ENCODE measurements around the gene RAB27A. TPM values are rescaled to one million over a fixed set of nuclear protein-coding genes. Genes with fewer than 3 reads are reported as not detected.

The RAB27A gene
- polyA plus RNA-seq, 5 donors = 30.0 to 45.9 (median 36.8) TPM

DNA sequence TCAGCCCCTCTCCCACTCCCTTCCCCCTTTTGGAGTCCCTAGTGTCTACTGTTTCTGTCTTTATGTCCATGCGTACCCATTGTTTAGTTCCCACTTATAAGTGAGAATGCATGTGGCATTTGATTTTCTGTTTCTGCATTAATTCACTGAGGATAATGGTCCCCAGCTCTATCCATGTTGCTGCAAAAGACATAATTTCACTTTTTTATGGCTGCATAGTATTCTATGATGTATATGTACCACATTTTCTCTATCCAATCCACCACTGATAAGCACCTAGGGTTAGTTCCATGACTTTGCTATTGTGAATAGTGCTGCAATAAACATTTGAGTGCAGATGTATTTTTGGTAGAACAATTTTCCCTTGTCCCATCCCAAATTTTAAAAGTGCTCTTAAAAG is 58.7 kb downstream of the RAB27A start:
- DNase-seq = no peak

DNA sequence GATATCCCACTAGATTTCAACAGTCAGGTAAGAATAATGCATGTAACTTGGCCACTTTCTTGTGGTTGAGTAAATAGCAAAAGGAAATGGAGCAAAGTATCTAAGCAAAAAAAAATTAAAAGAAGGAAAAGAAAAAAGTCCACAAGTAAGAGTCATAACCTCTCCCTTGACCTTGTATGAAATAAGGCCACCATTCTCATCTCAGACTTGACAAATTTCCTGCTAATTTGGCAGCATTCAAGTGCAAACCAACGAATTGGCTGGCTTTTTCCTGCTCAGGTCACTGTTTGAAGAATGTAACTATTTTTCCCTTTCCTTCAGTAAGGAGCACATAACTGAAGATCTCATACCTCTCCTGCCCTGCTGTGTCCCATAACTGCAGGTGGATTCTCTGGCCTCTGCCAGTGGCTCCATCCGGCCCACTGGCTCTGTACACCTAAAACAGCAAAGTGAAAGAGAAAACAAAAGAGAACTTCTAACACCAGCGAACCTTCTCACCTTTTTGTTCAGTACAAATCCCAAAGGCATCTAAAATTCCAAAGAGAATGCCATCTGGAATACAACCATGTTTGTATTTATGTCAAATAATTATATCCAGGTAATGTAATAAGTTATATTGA is 59.5 kb downstream of the RAB27A start:
- no peak for DNase-seq

DNA sequence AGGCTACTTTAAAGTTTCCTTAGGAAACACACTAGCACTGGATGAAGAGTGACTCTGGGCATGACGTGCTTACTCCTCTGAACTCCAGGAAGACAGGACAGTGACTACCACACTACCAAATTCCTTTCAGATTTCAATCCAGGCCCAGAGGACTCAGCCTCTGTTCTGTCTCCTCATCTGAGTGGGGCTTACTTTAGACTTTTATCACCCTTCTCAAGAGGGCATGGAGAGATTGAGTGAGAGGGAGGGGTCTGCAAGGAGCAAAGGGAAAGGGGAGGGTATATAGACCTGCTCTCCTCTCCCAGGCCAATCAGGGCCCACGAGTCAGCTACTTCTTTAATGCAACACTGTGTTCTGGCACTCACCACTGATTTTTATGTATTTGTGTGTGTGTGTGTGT is 63.5 kb downstream of the RAB27A start:
- no peak for DNase-seq

DNA sequence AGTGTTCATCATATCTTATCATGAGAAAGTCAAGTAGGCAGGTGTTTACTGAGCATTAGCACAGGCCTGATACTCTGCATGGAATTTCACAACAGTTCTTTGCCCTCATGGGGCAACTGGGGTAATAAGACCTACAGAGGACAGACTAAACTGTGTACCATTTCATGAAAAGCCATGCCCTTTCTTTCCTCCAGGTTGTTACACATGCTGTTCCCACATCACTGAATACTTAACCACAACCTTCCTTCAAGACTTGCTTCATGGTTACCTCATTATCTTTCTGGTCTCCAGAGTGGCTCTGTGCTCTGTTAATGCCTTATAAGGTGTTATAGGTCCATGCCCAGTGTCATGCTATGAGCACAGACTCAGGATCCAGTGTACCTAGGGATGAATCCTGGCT is 64.7 kb downstream of the RAB27A start:
- DNase-seq = no peak

DNA sequence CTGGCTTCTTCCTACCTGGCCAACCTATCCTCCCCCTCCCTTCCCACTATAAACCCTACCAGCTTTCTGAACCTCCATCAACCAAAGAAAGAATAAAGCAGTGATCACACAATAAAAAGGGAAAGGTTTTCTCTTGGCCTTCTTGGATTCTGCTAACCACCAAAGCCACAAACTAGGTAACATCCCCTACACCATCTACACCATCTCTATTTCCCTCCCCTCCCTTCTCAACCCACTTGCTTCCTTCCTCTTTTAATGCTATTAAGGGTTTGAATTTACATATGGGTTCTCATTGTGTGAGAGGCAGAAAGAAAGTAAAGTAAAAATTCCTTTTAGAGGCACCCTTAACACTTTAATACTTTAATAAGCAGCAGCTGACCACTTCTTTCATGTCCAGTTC is 67.0 kb downstream of the RAB27A start:
- no peak for DNase-seq

DNA sequence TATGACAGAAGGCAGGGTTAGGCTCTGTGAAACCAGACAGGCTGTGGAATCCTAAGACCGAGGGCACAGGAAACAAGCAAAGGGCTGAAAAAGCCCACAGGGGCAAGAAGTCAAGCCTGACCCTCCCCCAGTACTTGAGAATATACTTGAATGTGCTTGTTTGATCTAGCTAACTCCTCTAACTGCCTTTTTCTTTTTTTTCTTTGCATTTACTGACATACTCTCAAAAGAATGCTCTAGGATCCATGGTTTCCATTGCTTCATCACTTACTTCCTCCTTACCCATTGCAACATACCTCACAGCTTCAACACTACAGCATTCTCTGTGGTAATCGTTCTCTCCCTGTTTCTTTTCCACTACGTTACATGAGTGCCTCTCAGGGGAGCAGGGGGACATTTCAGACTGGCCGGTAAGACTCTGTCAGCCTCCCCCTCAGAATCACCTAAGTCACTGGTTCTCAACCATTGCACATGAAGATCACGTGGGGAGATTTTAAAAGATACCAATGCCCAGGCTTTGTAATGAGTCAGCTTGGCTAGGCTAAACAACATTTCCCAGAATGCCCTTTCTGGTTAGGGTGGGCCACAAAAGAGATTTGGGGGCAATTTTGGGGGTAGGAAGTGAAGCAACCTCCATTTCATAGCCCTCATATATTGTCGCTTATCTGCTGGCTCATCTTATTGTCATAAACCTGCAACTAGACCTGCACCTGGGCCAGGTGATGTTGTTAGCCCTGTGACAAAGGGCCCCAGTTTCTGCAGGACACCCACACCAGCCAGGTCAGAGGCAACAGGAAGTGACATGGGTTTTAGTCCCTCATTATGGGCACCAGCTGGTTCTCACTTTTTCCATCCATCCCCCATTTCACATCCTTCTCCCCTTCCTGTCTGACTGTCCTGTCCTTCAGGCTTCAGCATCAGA is 68.3 kb downstream of the RAB27A start:
- peak; percentile 84 to 89 for DNase-seq

DNA sequence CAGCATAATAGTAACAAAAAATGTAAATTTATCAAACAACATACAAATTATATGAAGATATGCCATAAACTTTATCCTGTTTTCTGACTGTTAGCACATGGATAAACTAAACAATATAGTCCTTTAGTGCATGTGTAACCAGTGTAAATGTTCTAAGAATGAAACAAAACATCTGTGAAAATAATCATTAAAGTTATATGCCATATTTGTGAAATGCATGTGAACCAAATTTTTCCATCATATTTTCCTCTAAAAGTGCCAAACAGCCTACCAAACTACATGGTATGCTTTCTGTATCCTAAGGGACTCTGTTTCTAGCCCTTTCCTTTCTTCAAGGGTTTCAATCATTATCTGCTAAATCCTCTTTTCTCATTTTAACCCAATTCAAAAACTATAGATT is 69.0 kb downstream of the RAB27A start:
- DNase-seq = peak; percentile 26 to 34

DNA sequence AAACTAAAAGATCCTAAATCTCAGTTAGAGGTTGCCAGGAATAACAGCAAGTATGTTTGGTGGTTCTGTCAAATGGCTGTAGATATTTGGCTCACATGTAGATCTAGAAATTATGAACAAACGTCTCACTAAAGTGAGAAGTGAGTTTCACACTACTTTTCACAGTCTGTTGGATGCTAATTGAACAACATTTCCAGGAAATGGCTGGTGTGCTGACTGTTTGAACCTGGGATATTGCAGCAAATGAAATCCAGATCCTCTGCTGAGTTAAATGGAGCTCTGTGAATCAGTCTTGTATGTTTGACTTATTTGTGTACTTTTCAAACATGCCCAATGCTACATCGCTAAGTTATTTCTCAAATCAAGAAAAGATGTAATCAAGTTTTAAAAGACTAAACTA is 71.6 kb downstream of the RAB27A start:
- DNase-seq = no peak

DNA sequence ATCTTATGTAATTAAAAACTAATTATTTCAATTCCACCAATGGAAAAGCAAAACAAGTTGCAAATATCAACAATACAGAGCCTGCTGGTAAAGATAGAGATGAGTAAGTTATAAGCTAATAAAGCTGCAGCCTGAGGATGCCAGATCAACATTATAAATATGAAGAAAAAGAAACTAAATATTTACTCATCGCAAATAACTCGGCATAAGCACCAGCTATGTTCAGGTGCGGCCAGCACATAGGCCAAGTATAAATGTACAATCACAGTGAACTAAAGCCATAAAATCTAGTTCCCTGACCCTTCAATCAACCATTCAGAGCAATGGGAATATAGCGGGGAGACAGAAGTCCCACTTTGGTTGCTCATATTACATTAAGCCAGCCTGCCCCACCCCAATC is 85.1 kb downstream of the RAB27A start:
- DNase-seq = no peak

DNA sequence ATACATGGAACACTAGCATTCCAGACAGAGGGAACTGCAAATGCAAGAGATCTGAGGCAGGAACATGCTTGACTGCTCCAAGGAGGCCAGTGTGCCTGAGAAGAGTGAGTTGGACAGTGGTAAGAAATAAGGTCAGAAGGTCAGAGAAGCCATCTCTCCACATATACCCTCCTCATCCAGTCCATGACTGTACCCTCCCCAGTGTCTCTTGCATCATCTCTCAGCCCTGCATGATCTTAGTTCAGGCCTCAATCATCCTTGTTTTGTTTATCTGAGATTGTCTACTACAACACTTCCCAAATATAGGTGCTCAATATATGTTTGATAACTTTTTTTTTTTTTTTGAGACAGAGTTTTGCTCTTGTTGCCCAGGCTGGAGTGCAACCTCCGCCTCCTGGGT is 87.4 kb downstream of the RAB27A start:
- no peak for DNase-seq

DNA sequence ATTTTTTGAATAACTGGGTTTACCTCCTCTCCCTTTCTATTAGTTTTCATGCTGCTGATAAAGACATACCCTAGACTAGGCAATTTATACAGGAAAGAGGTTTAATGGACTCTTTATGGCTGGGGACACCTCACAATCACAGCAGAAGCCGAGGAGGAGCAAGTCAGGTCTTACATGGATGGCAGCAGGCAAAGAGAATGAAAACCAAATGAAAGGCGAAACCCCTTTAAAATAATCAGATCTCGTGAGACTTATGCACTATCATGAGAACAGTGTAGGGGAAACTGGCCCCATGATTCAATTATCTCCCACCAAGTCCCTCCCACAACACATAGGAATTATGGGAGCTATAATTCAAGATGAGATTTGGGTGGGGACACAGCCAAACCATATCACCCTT is 90.9 kb downstream of the RAB27A start:
- DNase-seq = no peak

DNA sequence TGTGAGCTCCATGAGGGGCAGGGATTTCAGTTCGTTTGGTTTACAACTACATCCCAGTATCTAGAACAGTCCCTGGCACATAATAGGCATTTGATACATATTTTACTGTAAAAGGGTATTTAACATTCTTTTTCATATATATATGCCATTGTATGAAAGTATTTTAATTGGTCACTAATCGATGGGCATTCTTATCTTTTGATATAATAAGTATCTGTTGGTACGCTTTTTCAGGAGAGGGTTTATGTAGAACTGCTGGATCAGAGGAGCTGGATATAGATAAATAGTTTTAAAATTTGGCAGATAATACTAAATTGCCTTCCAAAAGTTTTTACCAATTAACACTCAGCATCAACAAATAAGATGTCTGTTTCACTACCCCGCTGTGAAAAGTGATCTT is 91.9 kb downstream of the RAB27A start:
- DNase-seq = no peak

DNA sequence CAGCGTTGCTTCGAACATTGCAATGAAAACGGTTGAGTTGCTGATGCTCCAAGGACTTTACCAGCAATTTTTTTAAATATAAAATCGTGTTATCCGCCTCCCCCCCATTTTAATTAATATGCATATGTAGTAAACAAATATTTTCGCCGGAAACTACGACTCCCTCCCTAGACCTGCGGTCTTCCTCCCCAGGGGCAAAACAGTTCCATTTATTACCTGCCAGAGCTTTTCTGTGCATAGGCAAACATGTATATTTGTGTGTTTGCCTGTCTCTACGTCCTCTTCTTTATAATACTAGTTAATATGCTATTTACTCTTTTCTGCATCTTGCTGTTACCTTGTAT is 92.3 kb downstream of the RAB27A start:
- DNase-seq = no peak

DNA sequence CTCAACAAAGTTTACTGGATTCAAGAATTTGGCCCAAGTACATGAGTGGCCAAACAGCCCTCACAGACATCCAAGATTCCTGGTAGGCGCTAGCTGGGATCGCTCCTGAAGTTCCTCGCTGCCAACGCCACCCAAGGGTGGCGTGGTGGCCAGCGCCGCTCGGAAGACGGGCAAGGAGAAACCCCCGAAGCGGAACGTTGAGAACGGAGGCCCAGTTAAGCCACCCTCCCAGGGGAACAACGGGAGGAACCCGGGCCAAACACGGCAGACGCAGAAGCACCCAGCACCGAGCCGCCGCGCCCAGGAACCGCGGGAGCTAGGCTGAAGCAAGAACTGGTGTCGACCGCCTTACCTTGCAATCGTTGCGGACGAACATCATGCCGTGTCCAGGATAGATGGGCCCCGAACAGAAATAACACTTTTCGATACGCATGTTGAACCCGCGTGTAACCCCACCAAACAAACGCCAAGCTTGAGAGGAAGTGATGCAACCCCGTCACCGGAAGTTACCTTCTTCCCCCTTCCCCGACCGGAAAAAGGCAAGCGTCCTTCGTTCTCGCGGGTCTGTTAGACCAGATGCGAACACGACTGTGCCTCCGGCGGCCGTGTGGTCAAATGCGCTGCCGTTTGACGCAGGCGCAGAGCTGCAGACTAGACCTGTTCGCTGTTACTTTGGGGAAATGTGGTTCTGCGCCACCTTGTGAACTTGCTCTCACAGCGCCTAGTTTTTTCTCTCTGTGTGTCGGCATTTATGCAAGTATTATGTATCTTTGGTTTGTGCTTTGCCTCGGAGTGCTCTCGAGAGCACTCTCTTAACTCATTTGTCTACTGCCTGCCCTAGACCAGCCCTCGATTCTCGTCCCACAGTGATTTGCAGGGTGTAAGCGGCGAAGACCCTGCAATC is 92.9 kb downstream of the RAB27A start, which contains the start of gene RSL24D1:
Gene RSL24D1, minus strand, starts transcription at position 484 of the 904 bp plus-strand sequence. Its CDS starts 51 bp downstream, at position 433.
- peak; percentile 97 to 98 for DNase-seq

DNA sequence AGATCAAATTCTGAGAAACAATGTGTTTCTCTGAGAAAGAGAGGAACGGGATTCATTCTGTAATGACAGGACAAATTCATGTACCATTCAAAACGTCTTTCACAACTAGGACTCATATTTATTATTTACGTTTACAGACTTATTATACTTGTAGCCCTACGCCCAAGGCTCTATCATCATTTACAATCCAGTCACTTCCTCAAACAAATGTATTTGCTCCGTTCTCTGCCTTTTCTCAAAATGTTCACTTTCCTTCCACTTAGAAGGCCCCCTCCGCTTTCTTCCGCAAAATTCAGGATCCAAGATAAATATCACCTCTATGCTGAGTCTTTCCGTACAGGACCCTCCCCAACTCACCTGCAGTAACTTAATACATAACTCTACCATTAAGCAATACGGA is 93.6 kb downstream of the RAB27A start:
- no peak for DNase-seq

DNA sequence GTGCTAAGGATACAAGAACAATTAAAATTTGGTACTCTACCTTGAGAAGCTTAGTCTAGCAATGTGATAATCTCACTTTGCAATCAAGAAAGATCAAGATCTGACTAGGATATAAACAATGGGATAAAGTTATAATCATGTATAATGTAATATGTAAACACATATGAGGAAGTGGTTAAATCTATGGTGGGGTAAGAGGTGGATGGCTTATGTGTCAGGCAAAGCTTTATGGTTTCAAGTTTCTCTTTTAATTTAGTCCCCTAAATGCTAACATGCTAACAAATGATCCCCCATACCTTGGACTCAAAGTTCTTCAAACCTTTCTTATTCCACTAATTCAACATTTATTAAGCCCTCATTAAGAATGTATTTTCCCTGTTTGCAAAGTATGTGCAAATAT is 95.4 kb downstream of the RAB27A start:
- no peak for DNase-seq

DNA sequence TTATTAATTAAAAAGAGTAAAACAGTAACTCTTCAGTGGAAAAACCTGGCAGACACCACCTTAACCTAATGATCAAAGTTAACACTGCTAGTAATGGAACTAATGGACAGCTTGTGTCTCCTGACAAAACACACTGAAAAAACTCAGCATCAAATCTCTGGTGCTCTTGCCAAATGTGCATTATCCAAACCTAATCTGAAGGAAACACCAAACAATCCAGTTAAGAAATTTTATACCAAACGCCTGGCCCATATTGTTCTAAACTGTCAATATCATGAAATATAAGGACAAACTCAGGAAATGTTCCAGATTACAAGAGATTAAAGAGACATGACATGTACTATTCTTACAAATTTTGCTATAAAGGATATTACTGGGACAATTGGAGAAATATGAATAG is 103.3 kb downstream of the RAB27A start:
- DNase-seq = no peak

DNA sequence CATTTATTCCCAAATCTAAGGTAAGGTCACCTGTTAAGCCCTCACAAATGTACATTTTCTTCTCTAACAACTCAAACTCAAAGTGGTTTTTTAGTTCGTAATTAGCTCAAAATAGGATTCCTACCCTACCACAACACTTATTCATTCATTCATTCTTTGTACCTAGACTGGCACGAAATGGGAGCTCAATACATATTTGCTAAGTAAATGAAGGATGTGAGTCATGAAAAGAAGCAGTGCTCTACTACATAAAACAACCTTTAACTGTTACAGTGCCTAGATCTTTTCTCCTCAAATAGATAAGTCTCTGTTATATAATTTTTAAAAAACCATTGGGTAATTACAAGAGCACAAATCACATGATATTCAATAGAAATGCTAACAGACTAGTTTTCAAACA is 105.9 kb downstream of the RAB27A start:
- DNase-seq = no peak

DNA sequence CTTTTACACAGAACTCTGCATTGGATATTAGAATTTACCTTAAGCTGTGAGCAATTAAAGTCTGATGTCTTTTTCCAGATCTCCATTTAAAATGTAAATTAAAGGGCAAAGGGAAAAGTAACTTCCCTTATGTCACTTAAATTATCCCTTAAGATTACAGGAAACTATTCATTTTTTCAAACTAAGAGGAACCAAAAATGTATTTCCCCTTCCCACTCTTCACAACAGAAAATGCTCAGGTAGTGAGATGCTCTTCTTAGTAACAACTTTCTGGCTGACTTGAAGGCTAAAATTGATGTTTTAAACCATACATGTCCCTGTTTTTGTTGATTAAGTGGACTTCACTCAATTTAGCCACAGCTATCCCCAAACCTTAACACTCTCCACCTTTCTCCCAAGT is 110.5 kb downstream of the RAB27A start:
- no peak for DNase-seq

DNA sequence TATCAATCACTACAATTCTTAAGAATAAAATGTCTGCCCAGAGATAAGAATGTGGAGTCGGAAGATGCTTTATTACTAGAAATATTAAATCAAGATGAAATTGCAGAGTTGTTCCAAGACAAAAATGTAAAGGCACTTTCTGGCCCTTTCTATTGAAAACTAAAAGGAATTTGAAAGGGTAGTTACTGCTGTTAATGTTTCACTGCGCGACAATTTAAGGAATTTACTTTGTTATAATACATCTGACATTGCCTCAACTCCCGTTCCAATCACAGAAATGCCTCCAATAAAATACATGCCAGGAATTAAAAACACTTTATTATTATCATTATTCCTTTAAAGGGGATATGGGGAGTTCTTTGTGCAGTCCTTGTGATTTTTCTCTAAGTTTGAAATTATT is 119.3 kb downstream of the RAB27A start:
- no peak for DNase-seq

DNA sequence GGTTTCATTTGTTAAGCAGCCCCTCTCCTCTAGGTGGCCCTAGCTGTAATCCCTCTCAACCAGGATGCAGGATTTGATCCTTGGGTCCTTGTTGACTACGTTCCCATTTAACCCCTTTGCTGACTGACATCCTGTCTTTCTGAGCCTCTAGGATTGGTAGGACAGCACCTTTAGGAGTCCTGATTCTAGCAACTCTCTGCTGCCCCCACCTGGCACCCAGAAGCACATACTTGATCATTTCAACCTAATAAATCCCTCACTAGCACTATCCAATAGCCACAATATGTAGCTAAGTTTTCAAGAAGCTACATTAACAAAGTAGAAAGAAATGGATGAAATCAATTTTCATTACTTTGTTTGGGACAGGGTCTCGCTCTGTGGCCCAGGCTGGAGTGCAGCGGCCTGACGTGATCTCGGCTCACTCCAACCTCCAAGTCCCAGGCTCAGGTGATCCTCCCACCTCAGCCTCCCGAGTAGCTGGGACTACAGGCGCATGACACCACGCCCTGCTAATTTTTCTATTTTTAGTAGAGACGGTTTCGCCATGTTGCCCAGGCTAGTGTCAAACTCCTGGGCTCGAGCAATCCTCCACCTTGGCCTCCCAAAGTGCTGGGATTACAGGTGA is 121.2 kb downstream of the RAB27A start:
- peak; percentile 39 to 48 for DNase-seq

DNA sequence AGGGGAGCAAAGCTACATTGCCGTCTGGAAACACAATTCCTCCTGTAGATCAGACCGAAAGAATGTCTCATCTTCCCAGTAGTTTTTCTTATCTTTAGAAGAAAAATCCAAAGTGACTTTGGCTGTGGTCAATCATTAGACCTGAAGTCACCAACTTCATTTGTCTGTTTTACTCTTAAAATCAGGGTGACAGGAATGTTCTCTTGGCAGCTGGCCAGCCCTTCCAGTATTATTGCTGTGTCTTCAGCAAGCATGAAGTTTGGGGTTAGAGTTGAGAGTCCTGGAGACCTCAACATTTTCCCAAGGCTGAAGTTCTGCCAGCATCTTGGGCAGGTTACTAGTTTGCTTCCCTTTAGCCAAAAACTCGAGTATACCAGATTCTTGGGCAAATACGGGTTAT is 125.3 kb downstream of the RAB27A start:
- DNase-seq = no peak
